ENCODE results near the gene FEM1B. TPM values are rescaled to one million over a fixed set of nuclear protein-coding genes. Genes with fewer than 3 reads are reported as not detected.

The FEM1B gene
- total RNA-seq, 2 experiments from 2014 or later: 45.1 to 50.7 TPM

- H3K27ac Mint-ChIP-seq: peak overlapping the region; percentile 5
- POLR2A ChIA-PET: interaction anchor here (0.5 kb wide), 1 partner anchor 8 kb away, joined by 3 read pairs; no protein-coding TSS in a partner anchor
Observed at GRCh38 chr15:68333775-68334470, 56.4 kb downstream of the FEM1B start.

GRCh38 chr15:68334661-68335124, 57.1 kb downstream of the FEM1B start:
- ChIA-PET CTCF (interaction anchor here (1.0 to 1.8 kb wide), 3 partner anchors 11 to 82 kb away, joined by 3 to 5 read pairs (median 4); no protein-coding TSS in a partner anchor), POLR2A (interaction anchor here (0.5 kb wide), 1 partner anchor 8 kb away, joined by 3 read pairs; no protein-coding TSS in a partner anchor)
- H3K36me3 Mint-ChIP-seq (ENCODE audit: low read depth): no peaks in the 10 kb centered on the region
- H3K27ac Mint-ChIP-seq: no peak overlapping the region
- DNase-seq (no peak), ATAC-seq (no peak)
- H3K27me3 Mint-ChIP-seq (ENCODE audit: low read depth): peaks cover 12% of the 10 kb centered on the region
- H3K4me1 Mint-ChIP-seq (ENCODE audit: low read depth): peaks cover under 1% of the 10 kb centered on the region
- H3K9me3 Mint-ChIP-seq (ENCODE audit: insufficient read depth): no peaks in the 10 kb centered on the region
- no peak overlapping the region for H3K4me3 Mint-ChIP-seq

More at GRCh38 chr15:68333775-68334470, 56.4 kb downstream of the FEM1B start:
- no peaks in the 10 kb centered on the region for H3K36me3 Mint-ChIP-seq (ENCODE audit: low read depth)
- no peak overlapping the region for H3K4me3 Mint-ChIP-seq
- H3K27me3 Mint-ChIP-seq (ENCODE audit: low read depth): peaks cover 17% of the 10 kb centered on the region
- H3K9me3 Mint-ChIP-seq (ENCODE audit: insufficient read depth): no peaks in the 10 kb centered on the region
- H3K4me1 Mint-ChIP-seq (ENCODE audit: low read depth): peaks cover 7% of the 10 kb centered on the region
- DNase-seq: no peak
- ATAC-seq: no peak
- CTCF ChIA-PET: interaction anchor here (1.2 to 1.8 kb wide), 3 partner anchors 12 to 81 kb away, joined by 3 to 6 read pairs (median 5); no protein-coding TSS in a partner anchor

GRCh38 chr15:68335251-68335650, 57.7 kb downstream of the FEM1B start:
- ATAC-seq (no peak), DNase-seq (no peak)
- Mint-ChIP-seq H3K27ac (no peak overlapping the region), H3K36me3 (ENCODE audit: low read depth) (no peaks in the 10 kb centered on the region), H3K27me3 (ENCODE audit: low read depth) (peaks cover 12% of the 10 kb centered on the region), H3K4me3 (no peak overlapping the region), H3K9me3 (ENCODE audit: insufficient read depth) (no peaks in the 10 kb centered on the region), H3K4me1 (ENCODE audit: low read depth) (no peaks in the 10 kb centered on the region)
- ChIA-PET CTCF (interaction anchor here (1.0 to 1.8 kb wide), 2 partner anchors 29 to 82 kb away, joined by 4 to 5 read pairs; no protein-coding TSS in a partner anchor), POLR2A (no interaction called here)

GRCh38 chr15:68335655-68336054, 58.1 kb downstream of the FEM1B start:
- CTCF ChIA-PET: no interaction called here
- H3K4me3 Mint-ChIP-seq: no peak overlapping the region
- peaks cover 12% of the 10 kb centered on the region for H3K27me3 Mint-ChIP-seq (ENCODE audit: low read depth)
- no peaks in the 10 kb centered on the region for H3K4me1 Mint-ChIP-seq (ENCODE audit: low read depth)
- no peaks in the 10 kb centered on the region for H3K36me3 Mint-ChIP-seq (ENCODE audit: low read depth)
- POLR2A ChIA-PET: no interaction called here
- ATAC-seq (no peak), DNase-seq (no peak)
- no peak overlapping the region for H3K27ac Mint-ChIP-seq
- H3K9me3 Mint-ChIP-seq (ENCODE audit: insufficient read depth): no peaks in the 10 kb centered on the region

GRCh38 chr15:68336516-68336915, 59.0 kb downstream of the FEM1B start:
- Mint-ChIP-seq H3K27me3 (ENCODE audit: low read depth) (peaks cover 7% of the 10 kb centered on the region), H3K4me3 (no peak overlapping the region), H3K9me3 (ENCODE audit: insufficient read depth) (no peaks in the 10 kb centered on the region), H3K27ac (no peak overlapping the region), H3K36me3 (ENCODE audit: low read depth) (no peaks in the 10 kb centered on the region), H3K4me1 (ENCODE audit: low read depth) (no peaks in the 10 kb centered on the region)
- no peak for DNase-seq
- POLR2A ChIA-PET: no interaction called here
- CTCF ChIA-PET: interaction anchor here (0.6 to 1.2 kb wide), 2 partner anchors 29 to 83 kb away, joined by 3 read pairs; no protein-coding TSS in a partner anchor
- ATAC-seq: no peak

GRCh38 chr15:68337826-68338225, 60.3 kb downstream of the FEM1B start:
- POLR2A ChIA-PET: no interaction called here
- no peaks in the 10 kb centered on the region for H3K36me3 Mint-ChIP-seq (ENCODE audit: low read depth)
- no peak overlapping the region for H3K27ac Mint-ChIP-seq
- ATAC-seq (no peak), DNase-seq (no peak)
- H3K27me3 Mint-ChIP-seq (ENCODE audit: low read depth): peaks cover 4% of the 10 kb centered on the region
- no peaks in the 10 kb centered on the region for H3K4me1 Mint-ChIP-seq (ENCODE audit: low read depth)
- CTCF ChIA-PET: interaction anchor here (1.2 kb wide), 2 partner anchors 31 to 85 kb away, joined by 3 to 4 read pairs; no protein-coding TSS in a partner anchor
- no peak overlapping the region for H3K4me3 Mint-ChIP-seq
- H3K9me3 Mint-ChIP-seq (ENCODE audit: insufficient read depth): no peaks in the 10 kb centered on the region

GRCh38 chr15:68339481-68339880, 61.9 kb downstream of the FEM1B start:
- H3K36me3 Mint-ChIP-seq (ENCODE audit: low read depth): no peaks in the 10 kb centered on the region
- ChIA-PET CTCF (no interaction called here), POLR2A (no interaction called here)
- H3K27me3 Mint-ChIP-seq (ENCODE audit: low read depth): peaks cover 5% of the 10 kb centered on the region
- no peak overlapping the region for H3K4me3 Mint-ChIP-seq
- H3K27ac Mint-ChIP-seq: no peak overlapping the region
- no peak for DNase-seq
- no peaks in the 10 kb centered on the region for H3K4me1 Mint-ChIP-seq (ENCODE audit: low read depth)
- no peak for ATAC-seq
- no peaks in the 10 kb centered on the region for H3K9me3 Mint-ChIP-seq (ENCODE audit: insufficient read depth)

GRCh38 chr15:68340726-68341671, 63.5 kb downstream of the FEM1B start:
- POLR2A ChIA-PET: no interaction called here
- Mint-ChIP-seq H3K4me1 (ENCODE audit: low read depth) (no peaks in the 10 kb centered on the region), H3K9me3 (ENCODE audit: insufficient read depth) (no peaks in the 10 kb centered on the region), H3K27ac (no peak overlapping the region), H3K36me3 (ENCODE audit: low read depth) (no peaks in the 10 kb centered on the region), H3K27me3 (ENCODE audit: low read depth) (peaks cover 5% of the 10 kb centered on the region), H3K4me3 (no peak overlapping the region)
- CTCF ChIA-PET: interaction anchor here (0.7 kb wide), 1 partner anchor 38 kb away, joined by 4 read pairs; no protein-coding TSS in a partner anchor
- ATAC-seq: no peak
- no peak for DNase-seq

- no peaks in the 10 kb centered on the region for H3K4me1 Mint-ChIP-seq (ENCODE audit: low read depth)
- H3K36me3 Mint-ChIP-seq (ENCODE audit: low read depth): no peaks in the 10 kb centered on the region
- H3K4me3 Mint-ChIP-seq: no peak overlapping the region
- CTCF ChIA-PET: interaction anchor here (0.9 kb wide), 1 partner anchor 36 kb away, joined by 4 read pairs; no protein-coding TSS in a partner anchor
- no peak for ATAC-seq
- H3K27me3 Mint-ChIP-seq (ENCODE audit: low read depth): peaks cover 5% of the 10 kb centered on the region
- no peak overlapping the region for H3K27ac Mint-ChIP-seq
- DNase-seq: no peak
- no peaks in the 10 kb centered on the region for H3K9me3 Mint-ChIP-seq (ENCODE audit: insufficient read depth)
- POLR2A ChIA-PET: interaction anchor here (1.4 kb wide), 1 partner anchor 8 kb away, joined by 3 read pairs; no protein-coding TSS in a partner anchor
Observed at GRCh38 chr15:68341760-68342725, 64.5 kb downstream of the FEM1B start.

- ChIA-PET POLR2A (no interaction called here), CTCF (interaction anchor here (1.2 to 4.0 kb wide), 2 partner anchors 37 to 90 kb away, joined by 4 to 12 read pairs; no protein-coding TSS in a partner anchor)
- Mint-ChIP-seq H3K36me3 (ENCODE audit: low read depth) (no peaks in the 10 kb centered on the region), H3K9me3 (ENCODE audit: insufficient read depth) (no peaks in the 10 kb centered on the region), H3K27me3 (ENCODE audit: low read depth) (peaks cover 5% of the 10 kb centered on the region), H3K4me3 (no peak overlapping the region), H3K4me1 (ENCODE audit: low read depth) (no peaks in the 10 kb centered on the region), H3K27ac (no peak overlapping the region)
- no peak for DNase-seq
- no peak for ATAC-seq
Observed at GRCh38 chr15:68343579-68344225, 66.2 kb downstream of the FEM1B start.
